Iris pigment epithelial cell (primary cell): ENCODE results near the gene LGALS8.

Experiments used
- DNase-seq: peaks from one replicate; pipeline ENCODE4 v3.0.0-alpha.2; 2011; ENCODE audit warnings: low read depth

LGALS8 gene

GRCh38 chr1:236590553-236591150 lies 66.9 kb downstream of the LGALS8 start:
- no peak for DNase-seq

- DNase-seq, result peak; percentile 2
Observed at GRCh38 chr1:236602171-236602570, 78.4 kb downstream of the LGALS8 start.
